Skin of body (tissue), 2 donors: Measurements from ENCODE around the gene DAZAP1. TPM values are rescaled to one million over a fixed set of nuclear protein-coding genes. Genes with fewer than 3 reads are reported as not detected.

Experiments
- DNase-seq: peaks from one replicate; lab custom pipeline; 2025; lab: John Stamatoyannopoulos, UW
- total RNA-seq: library from RNA; depleted of rRNA; stranded (reverse); fragments of >200 nt; gene quantifications from one replicate; pipeline ENCODE4 v1.2.3, GENCODE V29; 2014

The DAZAP1 gene
- total RNA-seq = 37.9 TPM

DNA sequence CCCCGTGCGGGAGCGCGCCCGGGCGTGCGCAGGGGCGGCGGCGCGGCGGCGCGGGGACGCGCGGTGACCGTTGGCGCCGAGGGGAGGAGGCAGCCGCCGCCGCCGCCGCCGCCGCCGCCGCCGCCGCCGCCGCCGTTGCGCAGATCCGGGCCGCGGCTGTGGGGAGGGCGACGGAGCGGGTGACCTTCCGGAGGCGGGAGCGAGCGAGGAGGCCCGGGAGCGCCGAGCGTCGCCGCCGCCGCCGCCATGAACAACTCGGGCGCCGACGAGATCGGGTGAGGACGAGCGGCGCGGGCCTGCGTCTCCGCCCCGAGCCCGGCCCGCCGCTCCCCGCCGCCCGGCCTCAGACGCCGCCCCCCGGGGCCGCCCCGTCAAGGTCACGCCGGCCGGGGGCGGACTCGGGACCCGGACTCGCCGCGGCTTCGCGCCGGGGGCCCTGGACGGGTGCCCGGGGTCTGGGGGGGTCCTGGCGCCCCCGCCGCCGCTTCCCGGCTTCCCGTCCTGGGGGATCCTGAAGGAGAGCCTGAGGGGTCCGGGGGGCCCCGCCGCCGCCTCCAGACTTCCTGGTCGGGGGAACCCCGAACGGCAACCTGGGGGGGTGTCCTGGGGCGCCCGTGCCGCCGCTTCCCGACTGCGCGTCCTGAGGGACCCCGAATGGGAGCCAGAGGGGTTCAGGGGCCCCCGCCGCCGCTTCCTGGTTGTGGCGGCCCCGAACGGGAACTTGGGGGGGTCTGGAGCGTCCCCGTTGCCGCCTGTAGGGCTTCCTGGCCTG lies at the start of gene DAZAP1:
TSS of gene DAZAP1 (plus strand) at position 59 of the 772 bp plus-strand sequence. CDS start at position 247, 188 bp downstream.
- DNase-seq = no peak

- no peak for DNase-seq
These were observed 47.1 kb upstream of the DAZAP1 start for GRCh38 chr19:1360126-1360817.

- peak; percentile 61 for DNase-seq
These were observed 46.4 kb upstream of the DAZAP1 start for GRCh38 chr19:1360818-1361461.

GRCh38 chr19:1361601-1362386 lies 45.6 kb upstream of the DAZAP1 start:
- DNase-seq = no peak

DNA sequence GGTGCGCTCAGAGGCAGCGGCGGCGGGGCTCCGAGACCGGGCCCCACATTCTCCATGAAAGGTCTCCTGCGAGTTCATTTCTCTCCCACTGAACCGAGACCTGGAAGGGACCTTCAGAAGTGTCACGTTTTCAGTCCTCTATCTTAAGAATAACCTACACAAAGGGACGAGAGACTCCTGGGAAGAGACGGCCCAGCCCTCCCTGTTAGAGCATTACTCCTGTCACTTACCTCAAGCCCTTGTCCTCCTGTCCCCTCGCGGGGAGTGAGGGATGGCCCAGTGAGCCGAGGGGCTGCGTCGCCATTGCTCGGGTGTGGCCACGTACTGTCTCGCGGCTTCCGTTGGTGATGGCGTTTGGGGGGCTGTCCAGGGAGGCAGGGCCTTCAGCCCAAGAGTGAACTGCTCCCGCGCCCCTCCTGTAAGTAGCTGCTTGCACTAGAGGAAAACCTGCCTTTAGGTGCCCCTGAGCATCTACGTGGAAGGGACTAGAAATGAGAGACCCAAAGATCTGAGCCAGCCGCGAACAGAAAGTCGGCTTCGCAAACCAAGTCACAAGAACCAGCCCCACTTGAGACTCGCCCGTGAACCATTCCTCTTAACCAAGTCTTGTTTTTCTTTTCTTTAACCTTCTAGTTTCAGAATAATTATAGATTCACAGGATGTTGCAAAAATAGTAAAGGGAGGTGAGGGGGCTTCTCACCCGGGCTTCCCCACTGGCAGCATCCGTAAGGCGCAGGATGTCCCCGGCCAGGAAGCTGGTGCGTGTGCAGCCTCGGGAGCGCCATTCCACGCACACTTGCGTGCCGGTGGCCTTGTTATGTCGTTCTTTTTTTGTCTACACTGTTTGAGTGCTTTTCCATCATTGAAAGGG lies 44.8 kb upstream of the DAZAP1 start:
- DNase-seq = no peak

DNA sequence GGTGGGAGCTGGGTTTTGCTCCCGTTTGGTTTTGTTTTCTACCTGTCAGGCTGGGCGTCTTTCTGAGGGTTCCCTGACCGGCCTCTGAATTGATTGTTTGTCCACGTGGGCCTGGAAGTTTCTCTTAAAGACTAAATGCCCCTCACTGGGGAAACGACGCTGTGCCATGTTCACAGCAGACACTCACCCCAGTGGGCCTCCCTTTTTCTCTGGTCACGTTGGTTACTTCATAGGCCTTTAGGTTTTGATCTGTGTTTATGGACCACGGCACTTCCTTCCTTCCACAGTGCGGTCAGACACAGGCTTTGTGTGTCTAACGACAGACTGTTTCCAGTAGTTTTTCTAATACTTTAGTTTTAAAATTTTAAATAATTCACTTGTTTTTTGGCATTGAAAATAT lies 43.8 kb upstream of the DAZAP1 start:
- no peak for DNase-seq

DNA sequence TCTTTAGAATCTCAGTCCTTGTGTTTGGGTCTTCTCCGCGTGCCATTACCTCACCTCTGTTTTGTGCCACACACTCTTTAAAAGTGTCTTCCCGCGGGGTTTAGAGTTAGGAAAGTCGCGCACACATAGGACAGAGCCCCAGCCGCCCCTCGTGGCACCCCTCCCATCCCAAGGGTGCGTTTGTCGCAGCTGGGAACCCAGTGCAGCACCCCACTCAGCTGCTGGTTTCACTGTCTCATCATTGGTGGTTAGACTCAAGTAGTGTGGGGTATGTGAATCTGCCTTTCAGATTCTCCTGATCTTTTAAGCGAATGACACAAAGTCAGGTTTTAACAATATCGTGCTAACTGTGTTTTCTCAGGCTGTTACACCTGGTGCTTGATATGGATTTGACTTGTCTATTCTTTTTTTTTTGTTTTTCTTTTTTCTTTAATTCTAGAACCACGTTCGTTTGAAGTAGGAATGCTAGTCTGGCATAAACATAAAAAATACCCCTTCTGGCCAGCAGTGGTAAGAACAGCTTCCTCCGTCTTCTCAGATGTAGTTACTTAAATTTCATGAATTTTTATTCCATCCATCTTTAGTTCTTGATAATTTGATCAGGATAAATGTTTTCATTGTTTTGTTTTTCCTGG lies 43.2 kb upstream of the DAZAP1 start:
- DNase-seq = no peak

DNA sequence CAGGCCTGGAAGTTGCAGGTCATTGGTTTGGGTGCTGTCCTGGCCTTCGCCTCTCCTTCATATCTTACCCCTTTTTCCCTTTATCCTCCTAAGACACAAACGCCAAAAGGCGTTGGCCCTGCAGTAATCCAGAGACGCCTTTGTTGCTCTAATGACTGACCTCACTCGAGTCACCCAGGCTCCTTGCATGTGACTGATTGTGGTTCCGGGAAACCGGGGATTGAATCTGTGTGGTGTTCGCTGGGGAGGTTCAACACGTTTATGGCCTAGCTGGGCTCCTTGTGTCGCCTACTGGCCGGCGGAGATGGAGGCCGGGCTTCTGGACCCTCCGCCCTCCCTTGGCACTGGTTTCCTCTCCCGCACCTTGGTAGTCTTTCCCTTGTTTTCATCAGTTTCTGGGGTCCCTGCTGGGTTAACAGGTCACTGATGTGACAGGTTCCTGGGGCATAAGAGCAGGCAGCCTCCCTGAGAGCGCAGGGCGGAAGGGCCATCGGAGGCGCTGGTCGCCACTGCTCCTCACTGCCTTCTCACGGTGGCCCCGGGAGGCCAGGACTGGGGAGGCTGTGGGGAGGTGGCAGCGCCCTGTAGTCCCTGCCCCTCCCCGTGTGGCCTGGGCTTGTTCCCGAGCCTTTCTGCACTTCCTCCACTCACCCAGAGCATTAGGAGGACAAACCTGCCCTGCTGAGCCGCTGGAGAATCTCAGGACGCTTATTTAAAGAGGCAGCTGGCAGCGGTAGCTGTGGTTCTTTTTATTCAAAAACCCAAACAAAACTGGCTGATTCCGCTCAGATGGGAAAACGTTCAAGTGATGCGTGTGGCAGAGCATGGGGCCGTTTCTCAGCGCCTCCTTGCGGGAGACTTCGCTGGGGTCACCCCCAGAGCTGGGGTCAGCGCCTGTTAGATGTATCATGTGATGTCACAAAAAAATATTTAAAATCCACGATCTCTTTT lies 41.8 kb upstream of the DAZAP1 start:
- DNase-seq = no peak

GRCh38 chr19:1366296-1366695 lies 41.1 kb upstream of the DAZAP1 start:
- DNase-seq = no peak

- no peak for DNase-seq
These were observed 40.2 kb upstream of the DAZAP1 start for GRCh38 chr19:1366899-1367870.

- no peak for DNase-seq
These were observed 38.1 kb upstream of the DAZAP1 start for GRCh38 chr19:1369214-1369805.

DNA sequence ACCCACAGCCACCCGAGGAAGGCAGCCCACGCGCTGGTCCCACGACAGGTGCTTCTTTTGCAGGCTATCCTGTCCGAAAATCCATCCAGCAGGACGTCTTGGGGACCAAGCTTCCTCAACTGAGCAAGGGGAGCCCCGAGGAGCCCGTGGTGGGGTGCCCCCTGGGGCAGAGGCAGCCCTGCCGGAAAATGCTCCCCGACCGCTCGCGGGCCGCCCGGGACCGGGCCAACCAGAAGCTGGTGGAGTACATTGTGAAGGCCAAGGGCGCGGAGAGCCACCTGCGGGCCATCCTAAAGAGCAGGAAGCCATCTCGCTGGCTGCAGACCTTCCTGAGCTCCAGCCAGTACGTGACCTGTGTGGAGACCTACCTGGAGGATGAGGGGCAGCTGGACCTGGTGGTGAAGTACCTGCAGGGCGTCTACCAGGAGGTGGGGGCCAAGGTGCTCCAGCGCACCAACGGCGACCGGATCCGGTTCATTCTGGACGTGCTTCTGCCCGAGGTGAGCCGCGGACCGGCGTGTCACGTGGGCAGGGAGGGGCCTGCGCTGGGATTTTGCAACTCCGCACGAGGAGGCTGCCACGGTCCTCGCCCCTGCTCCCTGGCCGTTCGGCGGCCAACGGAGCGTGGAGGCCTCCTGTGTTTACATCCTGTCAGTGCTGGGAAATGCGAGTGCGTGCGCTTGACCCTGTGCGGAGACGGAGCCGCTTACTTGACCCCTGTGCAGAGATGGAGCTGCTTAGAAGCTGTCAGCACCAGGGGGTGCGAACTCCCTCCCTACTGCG lies 36.6 kb upstream of the DAZAP1 start:
- no peak for DNase-seq

DNA sequence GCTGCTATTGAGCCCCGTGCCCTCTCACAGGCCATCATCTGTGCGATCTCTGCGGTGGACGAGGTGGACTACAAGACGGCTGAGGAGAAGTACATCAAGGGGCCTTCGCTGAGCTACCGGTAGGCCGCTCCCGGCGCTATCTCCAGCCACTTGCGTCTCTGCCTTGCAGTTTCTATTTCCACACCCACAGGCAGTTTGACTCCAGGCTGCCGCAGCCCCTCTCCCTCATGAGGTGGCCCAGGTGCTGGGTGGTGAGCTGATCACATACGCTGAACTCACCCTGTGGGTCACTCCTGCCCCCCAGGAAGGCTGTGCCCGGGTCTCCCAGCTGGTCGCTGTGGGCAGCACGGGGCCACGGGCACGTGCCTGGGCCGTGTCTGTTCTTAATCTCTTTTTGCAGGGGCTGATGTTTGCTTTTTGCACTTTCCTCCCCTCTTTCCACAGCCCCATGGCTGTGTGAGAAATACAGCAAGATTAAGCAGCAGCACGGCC lies 34.3 kb upstream of the DAZAP1 start:
- DNase-seq = no peak

DNA sequence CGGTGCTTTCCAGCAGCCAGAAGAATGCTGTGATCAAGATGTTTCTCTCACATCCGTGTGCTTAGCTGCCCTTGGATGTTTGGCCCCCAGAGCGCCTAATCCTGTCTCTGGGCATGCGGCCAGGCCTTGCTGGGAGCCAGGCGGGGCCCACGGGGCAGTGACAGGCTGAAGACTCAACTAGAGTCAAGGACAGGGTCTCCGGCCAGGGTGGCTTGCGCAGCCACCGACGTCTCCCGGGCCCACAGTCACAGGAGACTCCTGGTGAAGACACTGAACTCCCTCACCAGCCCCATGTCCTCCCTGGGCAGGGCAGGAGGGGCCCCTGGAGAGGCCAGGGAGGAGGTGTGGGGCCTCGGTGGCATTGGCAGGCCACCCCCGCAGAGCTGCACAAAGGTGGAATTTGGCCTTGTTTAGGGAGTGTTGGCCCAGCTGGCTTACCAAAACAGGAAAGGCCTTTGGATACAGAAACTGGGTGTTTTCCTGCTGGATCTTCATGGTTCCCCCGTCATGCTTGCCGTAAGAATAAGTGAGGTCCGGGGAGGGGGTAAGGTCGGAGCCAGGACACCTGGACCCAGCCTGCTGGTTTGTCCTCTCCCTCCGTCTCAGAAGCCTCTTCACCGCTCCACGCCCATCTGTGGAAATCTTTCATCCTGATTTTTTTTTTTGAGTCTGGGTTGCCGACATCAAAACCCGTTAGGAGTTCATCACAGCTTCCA lies 33.7 kb upstream of the DAZAP1 start:
- DNase-seq = no peak

GRCh38 chr19:1374250-1374577 lies 33.2 kb upstream of the DAZAP1 start:
- no peak for DNase-seq

GRCh38 chr19:1376415-1376805 lies 31.0 kb upstream of the DAZAP1 start:
- no peak for DNase-seq
